GM04504 (cell line): ENCODE results near the gene PDE6C.

Experiments used
- DNase-seq: peaks from one replicate; pipeline ENCODE4 v3.0.0-alpha.2; 2012; ENCODE audit warnings: low read depth

Gene PDE6C

DNA sequence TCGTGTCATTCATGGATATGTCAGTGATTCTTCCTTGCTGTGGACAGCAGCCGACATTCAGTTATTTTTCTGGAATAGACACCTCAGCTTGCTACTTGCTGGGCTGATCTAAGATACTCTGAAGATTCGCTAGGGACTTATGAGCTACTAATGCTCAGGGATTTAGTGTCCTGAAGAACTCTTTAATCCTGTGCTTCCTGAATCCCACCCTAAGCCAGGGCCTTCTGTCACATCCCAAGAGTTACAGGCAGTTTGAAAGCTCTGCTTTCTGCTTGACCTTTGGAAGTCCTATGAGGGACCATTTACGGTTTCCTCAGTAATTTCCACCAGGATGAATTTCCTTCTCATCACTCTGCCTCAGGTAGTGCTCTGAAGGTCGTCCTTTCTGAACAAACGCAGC is at the start of gene PDE6C:
PDE6C (plus strand) TSS at position 227 of the 400 bp plus-strand sequence. CDS start 189 bp downstream, outside the sequence.
- no peak for DNase-seq

DNA sequence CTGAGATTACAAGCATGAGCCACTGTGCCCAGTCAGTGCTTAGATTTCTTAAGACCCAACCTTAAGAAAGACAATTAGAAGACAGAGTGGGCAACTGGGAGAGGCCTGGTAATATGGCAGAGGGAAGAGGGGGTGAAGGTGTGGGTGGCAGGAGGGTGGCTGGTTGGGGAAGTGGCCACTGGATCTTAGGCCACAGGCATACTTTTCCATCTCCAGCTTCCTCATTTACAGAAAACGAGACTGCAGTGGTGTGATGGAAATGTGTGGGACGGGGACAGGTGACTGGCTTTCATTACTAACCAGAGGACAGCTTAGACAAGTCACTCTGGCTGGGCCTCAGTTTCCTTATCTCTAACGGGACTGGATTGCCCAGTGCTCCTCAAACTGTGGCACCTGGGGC is 46.9 kb upstream of the PDE6C start:
- DNase-seq: no peak

DNA sequence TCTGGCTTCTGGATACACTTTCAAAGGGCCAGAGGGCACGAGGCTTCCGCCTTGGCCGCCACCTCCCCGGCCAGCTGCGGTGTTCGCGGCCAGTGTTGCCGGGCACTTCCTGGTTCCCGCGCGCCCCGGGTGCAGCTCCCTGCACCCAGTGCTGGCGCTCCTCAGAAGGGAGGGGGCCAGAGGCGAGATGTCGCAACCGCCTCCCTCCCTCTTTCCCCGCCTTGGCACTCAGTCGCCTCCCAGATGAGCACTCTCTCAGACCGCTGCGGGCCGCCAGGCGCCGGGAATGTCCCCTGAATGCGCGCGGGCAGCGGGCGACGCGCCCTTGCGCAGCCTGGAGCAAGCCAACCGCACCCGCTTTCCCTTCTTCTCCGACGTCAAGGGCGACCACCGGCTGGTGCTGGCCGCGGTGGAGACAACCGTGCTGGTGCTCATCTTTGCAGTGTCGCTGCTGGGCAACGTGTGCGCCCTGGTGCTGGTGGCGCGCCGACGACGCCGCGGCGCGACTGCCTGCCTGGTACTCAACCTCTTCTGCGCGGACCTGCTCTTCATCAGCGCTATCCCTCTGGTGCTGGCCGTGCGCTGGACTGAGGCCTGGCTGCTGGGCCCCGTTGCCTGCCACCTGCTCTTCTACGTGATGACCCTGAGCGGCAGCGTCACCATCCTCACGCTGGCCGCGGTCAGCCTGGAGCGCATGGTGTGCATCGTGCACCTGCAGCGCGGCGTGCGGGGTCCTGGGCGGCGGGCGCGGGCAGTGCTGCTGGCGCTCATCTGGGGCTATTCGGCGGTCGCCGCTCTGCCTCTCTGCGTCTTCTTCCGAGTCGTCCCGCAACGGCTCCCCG is 45.7 kb upstream of the PDE6C start, which contains the start of gene FFAR4:
FFAR4 (plus strand) TSS at position 231 of the 842 bp plus-strand sequence; CDS start at position 287, 56 bp downstream.
- DNase-seq: no peak

DNA sequence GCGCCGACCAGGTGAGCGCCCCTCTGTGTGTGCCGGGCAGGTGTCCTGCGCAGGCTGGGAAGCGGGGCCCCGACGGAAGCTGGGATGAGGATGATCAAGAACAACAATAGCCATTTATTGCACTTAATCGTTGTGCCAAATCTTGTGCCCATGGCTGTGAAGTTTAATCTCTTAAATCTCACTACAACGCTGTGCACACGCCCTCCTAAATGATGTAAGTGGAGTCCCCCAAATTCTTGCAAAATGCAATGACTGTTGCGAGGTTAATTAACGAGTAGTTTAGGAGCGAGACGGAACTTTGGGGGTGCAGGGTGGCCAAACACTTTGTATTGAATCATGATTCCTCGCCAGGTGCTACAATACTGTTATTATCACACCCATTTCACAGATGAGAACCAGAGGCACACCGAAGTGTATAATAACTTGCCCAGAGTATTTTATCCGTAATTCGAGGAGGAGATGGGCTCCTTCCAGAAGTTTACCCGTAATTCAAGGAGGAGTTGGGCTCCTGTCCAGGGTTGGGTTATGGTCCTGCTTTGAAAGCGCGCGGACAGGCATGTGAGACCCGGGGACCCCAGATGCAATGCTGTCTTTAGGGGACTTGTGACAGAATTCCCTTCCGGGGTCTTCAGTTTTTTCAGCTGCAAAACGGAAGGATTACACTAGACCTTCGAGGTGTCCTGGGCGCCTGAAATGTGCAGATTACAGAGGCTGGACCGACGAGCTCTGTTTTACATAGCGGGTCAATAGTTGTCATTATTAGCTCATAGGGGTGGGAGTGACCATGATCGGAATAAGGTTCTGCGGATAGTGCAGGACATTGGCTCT is 44.8 kb upstream of the PDE6C start:
- no peak for DNase-seq

DNA sequence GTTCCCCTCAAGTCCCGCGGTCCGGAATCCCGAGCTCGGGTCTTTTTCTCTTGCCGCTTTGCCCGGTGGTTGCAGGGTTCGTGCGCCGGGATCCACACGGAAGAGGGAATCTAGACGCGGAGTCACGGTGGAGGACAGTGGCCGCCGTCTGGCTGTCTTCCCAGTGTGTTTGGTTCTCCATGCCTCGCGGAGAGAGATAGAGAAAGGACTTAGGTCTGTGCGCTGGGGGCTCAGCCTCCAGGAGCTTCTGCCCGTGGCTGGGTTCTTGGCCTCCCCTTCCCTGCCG is 44.3 kb upstream of the PDE6C start:
- no peak for DNase-seq

DNA sequence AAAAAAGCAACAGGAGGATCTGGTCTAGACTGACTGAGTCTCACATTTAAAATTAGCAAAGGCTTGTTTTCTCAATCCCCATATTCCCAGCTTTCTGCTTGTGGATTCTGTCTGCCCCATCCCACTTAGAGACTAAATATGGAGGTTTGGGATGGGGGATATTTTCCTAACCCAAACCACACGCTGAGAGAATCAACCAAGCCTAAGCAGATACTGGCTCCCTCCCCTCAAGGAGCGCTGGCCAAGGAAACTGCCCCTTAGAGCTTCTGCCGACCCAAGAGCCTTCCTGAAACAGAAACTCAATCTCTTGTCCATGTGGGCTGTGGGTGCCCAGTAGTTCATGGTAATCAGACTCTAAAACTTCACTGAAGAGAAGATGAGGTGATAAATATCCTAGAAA is 42.0 kb upstream of the PDE6C start:
- no peak for DNase-seq

DNA sequence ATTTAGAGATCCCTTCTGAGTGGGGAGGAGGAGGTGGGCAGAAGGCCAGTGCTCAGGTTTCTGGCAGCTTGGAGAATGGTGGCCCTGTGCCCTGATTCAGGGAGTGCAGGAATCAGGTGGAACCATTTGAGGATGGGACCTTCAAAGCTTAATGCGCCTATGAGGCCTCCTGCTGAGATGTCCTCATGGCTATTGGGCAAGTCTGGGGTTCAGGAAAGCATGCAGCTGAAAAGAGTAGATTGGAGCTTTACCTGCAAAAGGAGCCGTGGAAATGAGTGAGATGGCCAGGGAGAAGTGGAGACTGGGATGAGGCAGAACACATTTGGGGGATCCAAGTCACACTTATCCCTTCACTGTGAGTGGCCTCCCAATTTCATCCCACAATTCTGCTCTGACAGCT is 39.7 kb upstream of the PDE6C start:
- no peak for DNase-seq

DNA sequence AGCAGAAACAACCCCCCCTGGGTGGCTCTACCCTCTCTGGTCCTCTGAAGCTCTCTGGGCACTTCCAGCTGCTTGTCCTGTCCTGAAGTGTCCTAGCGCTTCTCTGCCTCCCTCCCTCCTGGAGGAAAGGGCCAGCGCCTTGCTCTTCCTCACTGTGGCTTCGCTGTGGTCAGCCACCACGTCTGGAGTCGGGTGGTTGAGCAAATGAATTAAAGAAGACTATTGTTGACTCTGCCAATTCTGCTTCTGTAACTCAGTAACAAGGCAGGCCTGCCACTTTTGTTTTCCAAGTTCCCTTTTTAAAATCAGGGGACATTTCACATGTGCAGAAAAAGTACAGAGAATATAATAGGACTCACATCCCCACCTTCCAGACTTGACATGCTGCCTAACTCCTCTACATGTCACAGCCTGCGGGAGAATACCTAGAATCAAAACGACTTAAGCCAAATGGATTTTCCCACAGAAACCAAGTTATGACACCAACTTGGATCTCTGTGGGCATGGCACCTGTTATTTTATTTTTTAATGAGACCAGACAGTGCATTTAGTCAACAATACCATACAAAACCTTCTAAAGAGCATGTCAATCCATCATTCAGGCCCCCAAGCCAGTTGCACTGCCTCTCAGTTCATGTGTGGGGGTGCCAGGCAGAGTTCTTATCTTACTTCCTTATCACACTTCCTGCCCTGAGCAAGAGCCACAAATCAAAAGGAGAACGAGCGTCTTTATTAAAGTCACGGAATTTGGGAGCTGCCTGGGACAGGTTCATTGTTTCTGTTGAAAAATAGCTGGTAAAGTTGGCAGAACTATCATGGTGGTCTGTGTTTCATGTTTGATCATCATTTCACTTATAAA is 39.1 kb upstream of the PDE6C start:
- no peak for DNase-seq

DNA sequence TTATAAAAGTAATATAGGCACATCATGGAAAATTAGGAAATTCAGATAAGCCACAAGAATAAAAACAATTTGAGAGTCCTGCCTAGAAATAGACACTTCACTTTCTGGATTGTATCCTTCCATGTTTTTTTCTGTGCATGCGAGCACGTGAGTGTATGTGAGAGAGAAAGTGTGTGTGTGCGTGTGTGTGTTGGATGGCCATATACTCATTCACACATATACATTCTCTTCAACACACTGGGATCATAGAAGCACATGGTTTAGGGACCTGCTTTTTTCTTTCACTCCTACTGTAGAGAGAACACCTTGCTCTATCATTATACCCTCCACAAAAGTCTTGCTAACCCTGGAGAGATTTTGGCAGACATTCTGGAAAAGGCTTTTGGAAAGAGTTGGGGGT is 38.4 kb upstream of the PDE6C start:
- DNase-seq: no peak

DNA sequence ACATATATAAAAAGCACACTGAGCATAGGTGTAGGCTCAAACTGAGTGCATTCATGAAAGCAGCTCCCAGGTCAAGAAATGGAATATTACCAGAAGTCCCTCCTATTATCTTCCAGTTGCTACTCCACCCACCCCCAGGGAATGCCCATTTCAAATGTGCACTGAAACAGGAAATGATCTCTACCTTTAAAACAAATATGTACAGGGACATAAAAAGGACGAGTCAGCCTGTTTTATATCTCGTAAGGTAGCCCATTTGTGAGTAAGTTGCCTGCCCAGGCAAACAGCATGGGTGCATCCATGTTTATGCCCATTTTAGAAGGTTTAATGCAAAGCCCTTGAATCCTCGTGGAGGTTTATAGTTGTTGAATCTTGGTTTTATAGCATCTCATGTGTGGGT is 35.4 kb upstream of the PDE6C start:
- no peak for DNase-seq

DNA sequence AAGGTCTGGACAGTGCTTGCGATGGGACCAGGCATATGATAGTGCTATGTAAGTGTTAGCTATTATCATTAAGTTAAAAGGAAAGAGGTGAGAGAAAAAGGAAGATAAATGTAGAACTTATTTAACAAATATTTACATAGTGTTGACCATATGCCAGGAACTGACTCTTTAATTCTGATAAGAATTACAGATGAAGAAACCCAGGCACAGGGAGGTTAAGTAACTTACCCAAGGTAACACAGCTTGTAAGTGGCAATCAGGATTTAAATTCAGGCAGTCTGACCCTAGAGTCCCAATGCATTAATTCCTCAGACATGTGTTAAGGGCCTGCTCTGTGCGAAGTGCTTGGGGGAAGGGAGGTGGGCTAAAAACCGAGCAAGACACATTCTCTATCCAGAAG is 34.8 kb upstream of the PDE6C start:
- DNase-seq: no peak

DNA sequence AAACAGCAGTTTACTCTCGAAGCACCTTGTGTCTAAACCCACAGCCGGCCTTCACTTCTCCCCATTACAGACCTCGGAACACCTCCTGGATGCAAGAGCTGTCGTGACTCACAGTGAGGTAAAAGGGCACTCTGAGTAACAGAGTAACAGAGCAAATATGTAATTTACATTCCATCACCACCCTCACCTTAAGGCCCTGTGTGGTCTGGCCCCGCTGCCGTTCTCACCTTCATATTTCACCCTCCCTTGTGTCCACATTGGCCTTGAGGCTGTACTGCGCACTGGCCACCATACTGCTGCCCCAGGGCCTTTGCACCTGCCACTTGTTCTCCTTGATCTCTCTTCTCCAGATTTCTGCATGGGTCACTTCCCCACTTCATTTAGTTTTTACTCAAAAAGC is 33.2 kb upstream of the PDE6C start:
- no peak for DNase-seq

DNA sequence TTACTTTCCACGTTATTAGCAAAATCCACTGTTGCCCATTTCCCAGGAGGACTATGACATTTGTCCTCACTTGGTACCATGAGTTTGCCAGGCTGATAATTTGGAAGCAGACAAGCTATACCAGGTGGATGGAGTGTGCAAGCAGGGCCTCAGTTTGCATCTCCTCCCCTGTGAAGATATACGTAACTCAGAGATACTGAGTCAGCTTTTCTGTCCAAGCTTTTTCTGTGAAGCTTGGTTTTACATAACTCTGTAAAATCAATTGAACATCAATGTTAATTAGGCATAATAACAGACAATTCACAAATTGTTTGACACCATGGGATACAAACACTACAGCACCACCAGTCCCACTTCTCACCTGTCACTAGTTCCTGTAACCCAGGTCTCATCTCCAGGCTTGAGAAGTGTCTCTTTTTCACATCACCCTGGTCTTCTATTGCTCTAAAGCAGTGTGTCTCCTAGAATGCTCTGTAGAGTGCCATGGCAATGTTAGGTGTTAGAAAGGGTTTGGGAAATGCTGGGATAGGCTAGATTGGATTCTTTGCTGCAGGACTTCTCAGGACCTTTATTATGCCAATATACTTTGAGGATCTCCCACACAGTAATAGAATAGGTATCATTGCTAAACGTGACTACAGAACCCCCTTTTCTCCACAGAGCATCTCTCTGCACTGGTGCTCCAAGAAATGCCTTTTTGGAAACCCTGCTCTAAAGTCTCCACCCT is 32.2 kb upstream of the PDE6C start:
- no peak for DNase-seq

DNA sequence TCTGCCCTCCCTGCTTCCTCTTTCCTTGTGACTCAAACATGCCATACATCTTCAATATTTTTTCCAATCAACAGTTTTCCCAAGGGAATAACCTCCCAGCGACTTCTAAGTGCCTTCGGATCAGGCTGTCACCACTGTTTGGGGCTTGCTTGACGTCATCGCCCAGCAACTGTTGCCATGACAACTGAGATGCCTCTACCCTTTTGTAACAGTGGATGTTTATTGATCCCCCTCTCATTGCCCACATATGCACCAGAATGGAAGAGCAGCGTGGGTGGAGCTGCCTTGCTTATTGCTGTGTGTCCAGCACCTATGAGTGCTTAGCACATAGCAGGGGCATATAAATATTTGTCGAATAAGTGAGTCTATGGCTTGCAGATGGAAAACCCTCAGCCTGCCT is 31.5 kb upstream of the PDE6C start:
- DNase-seq: no peak

DNA sequence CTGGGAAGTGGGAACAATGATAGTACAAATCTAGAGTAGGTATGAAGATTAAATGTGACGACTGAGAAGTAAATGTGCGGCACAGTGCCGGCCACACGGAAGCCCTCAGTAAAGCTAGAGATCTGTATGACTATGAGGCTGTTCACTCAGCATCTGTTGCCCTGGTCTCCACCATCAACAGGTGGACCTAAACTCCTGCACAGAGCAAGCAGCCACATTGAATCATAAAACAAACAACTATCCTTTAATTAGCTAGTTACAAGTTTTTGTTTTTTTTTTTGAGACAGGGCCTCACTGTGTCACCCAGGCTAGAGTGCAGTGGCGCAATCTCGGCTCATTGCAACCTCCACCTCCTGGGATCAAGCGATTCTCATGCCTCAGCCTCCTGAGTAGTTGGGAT is 27.9 kb upstream of the PDE6C start:
- no peak for DNase-seq

DNA sequence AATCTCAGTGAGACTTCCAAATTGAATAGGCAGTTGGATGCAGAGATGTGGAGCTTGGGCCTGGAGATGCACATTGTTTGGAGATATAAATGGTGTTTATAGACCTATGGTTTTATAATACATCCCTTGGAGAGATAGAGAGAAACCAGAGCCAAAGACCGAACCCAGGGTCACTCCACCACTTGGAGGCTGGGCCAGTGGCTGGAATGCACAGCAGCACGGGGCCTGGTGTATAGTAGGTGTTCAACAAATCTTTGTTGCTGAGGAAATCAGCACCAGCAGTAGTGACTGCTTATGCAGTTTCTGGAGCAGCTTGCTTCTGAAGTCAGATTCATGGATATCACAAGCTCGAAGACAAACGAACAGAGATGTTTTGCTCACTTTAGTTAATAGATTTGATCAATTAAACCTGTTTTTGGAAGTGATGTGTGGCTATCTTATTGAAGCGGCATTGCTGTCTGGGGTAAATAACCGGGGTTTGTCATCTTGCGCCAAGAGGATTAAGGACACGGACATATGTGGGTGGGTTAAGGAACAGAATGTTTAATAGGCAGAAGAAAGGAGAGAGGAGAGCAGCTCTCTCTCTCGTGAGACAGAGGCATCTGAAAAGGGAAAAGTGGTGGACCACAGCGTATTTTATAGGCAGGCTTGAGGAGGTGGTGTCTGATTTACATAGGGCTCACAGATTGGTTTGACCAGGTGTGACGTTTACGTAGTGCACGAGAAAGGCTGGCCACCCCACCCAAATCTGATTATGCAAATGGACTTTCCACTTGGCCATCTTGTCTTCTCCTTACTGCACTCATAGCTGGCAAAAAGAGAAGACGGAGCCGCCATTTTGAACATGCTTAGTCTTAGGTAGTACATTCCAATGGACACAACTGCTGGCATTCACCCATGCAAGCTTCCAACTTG is 22.4 kb upstream of the PDE6C start:
- DNase-seq: no peak

DNA sequence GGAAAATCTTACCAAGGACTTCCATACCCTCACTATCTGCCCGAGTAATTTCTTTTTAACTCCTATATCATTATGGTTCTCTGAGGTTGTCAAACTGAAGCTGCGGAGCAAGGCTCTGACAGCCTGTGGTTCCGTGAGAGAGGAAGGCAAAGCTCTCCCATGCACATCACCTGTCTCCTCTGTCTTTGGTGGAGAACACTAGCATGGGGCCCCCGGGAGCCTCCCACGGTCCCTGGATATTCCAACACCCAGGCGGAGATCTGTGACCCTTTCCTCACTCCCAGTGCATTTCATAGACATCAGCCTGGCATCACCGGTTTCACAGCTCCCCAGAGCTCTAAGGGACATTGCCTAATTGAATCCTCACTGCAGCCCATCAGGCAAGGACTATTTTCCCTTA is 21.7 kb upstream of the PDE6C start:
- DNase-seq: no peak

DNA sequence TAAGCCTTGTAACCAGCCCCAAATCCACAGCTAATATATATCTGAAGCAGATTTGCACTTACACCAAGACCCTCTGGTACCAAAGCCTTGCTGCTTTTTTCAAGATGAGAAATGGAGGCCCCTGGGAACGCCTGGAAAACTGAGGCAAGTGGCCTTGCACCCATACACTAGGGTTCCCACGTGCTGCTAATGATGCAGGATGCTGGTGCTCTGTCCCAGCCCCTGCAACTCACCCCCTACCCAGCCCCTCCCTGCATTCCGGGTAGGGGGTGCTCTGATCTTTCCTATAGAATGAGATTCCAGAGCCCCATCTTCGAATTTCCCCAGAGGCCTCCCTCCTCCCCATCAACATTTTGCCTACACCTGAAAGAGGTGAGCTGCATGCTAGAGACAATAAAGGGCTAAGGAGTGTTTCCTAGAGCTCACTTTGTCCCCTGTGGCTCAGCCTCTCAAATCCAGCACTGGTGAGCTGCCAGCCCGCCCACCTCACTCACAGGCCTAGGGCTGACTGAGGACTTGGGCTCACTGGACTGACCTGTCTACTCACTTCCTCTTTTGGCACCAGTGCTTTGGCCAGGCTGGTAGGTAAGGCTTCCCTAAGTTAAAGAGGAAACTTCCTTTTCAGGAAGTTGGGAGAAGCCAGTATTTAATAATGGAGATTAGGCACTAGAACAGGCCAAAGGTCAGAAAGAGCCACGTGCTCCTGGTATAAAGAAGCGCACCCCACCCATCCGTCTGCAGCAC is 21.1 kb upstream of the PDE6C start:
- DNase-seq: no peak

DNA sequence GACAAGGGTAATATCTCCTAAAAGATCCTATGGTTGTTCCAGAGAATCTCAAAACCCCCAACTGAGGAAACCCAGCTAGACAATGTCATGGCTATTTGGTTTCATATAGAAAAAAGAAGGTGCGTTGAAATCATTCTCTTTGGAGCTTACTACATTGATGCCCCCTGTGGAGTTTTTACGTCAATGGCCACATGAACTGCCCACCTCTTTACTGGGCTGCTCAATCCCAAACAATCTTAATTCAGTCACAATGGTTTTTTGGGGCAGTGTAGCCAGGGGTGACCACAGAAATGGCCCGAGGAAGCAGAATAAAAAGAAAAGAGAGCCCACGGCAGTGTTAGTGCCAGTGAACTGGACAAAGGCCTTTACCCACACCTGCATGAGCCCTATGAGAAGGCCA is 19.1 kb upstream of the PDE6C start:
- DNase-seq: no peak

DNA sequence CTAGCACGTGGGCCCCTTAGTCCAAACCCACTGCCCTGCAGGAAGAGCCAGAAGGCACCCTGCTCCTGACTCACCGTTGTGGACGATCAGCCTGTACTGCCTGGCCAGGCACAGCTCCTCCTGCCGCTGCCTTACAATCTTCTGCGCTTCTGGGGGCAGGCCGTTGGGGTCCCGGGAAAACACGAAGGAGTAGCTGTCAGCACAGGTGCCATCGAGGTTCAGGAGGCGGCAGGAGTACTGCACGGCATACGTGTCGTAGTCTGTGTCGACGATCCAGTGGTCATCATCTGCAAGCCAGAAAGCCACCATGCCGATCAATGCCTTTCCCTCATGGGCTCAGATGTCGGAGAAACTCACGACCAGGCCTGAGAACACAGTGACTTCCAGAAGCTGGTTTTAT is 18.6 kb upstream of the PDE6C start:
- no peak for DNase-seq
